ENCODE measurements around the gene MSI2.

MSI2 gene

DNA sequence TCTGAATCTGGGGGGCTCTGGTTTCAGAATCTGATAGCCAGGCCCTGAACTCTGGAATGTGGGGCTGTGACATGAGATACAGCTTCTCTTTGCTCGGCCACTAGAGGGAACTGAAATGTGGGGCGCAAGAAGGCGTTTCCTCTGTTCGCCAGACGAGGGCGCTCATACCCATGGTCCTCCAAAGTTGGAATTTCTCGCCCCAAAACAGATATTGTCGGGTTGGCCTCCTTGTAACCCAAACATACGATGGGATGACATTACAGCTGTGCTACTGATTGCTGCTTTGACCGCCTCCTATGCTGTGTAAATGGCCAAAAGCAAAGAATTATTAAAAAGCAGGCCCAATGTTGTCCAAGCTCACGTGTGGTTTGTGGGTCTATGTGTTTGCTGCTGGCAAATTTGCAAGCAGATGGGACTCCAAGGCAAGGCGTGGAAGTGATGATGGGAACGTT lies 13.1 kb upstream of the MSI2 start:
- in situ Hi-C loops (cut with MboI; ENCODE audit: low sequenced_read_pairs), result loop anchor here (25.0 kb wide), 1 partner anchor 494 kb away; the partner anchor contains the start of gene CCDC182

GRCh38 chr17:57245786-57246185 lies 10.5 kb upstream of the MSI2 start:
- in situ Hi-C loops (cut with MboI; ENCODE audit: low sequenced_read_pairs), result loop anchor here (25.0 kb wide), 1 partner anchor 492 kb away; the partner anchor contains the start of gene CCDC182

- in situ Hi-C loops (cut with MboI; ENCODE audit: low sequenced_read_pairs), result loop anchor here (25.0 kb wide), 1 partner anchor 491 kb away; the partner anchor contains the start of gene CCDC182
Measured at GRCh38 chr17:57246257-57246656, 10.1 kb upstream of the MSI2 start.

DNA sequence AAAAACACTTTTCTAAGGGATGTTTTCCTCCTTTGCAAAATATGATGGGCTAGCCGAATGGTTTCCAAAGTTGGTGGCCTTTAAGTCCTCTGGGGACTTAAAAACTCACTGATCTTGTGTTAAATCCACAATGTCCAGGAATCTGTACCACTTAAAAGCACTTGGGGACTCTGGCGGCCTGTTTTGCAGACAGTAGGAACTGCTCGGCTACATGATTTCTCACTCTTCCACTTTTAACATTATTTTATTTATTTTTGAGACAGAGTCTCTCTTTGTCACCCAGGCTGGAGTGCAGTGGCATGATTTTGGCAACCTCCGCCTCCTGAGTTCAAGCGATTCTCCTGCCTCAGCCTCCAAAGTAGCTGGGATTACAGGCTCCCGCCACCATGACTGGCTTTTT lies 9.1 kb upstream of the MSI2 start:
- in situ Hi-C loops (cut with MboI; ENCODE audit: low sequenced_read_pairs), result loop anchor here (25.0 kb wide), 1 partner anchor 490 kb away; the partner anchor contains the start of gene CCDC182

- in situ Hi-C loops (cut with MboI; ENCODE audit: low sequenced_read_pairs), result loop anchor here (25.0 kb wide), 1 partner anchor 489 kb away; the partner anchor contains the start of gene CCDC182
Measured at GRCh38 chr17:57247913-57248312, 8.4 kb upstream of the MSI2 start.

- in situ Hi-C loops (cut with MboI; ENCODE audit: low sequenced_read_pairs), result loop anchor here (25.0 kb wide), 1 partner anchor 488 kb away; the partner anchor contains the start of gene CCDC182
Measured at GRCh38 chr17:57249520-57249919, 6.8 kb upstream of the MSI2 start.

GRCh38 chr17:57251211-57251787 lies 5.0 kb upstream of the MSI2 start:
- in situ Hi-C loops (cut with MboI; ENCODE audit: low sequenced_read_pairs), result no loop called here

DNA sequence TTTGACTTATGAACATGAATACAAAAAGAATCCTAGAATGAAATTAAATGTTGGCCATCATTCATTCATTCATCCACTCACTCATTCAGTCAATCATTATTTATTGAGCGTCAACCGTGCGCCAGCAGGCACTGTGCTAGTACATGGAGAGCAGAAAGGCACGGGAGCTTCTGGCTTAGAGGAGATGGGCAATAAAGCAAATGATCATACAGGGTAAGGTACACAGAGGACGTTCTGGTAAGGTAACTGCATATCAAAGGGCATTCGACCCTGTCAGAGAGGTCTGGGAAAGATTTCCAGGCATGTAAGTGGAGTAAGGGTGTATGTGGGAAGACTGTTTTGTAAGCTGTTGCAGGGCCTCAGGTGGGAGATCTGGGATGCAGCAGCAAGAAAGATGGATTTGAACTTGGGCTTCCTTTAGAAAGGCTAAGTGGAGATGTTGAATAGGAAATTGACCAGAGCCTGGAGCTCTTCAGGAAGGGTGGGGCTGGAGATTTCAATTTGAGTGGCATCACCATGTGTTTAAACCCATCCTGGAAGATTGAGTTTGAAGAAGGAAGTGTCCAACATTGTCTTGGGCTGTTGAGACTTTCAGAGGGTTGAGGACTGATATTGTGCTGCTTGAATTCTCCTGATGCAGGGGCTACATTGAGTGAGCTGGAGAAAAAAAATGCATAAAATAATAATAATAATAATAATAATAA lies 2.8 kb upstream of the MSI2 start:
- in situ Hi-C loops (cut with MboI; ENCODE audit: low sequenced_read_pairs), result no loop called here

DNA sequence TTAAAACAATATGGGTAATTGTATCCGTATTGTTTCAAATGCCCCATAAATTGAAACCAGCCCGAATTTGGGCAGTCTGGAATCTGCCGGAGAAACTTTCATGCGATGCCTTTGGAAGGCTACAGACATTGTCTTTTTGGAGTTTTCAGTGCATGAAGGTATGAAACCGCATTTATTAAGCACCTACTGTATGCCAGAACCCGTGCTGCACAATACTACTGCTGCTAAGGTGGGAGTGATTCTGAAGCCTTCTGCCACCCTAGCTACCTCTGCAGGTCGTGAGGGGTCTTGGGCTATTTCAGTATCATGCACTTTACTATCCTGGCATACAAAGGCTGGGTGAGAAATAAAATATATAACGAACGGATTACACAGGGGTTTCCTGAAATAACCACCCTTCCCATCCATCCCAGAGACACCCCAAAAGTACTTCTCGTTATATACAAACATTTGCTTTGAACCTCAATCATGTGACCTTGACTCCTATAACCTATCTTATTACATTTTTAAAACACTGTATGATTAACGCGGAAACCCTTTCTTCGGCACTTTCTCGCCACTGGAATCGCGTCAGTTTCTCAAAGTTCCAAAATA lies 1.0 kb upstream of the MSI2 start:
- in situ Hi-C loops (cut with MboI; ENCODE audit: low sequenced_read_pairs), result no loop called here

GRCh38 chr17:57256708-57257112 lies 387 bp downstream of the MSI2 start:
- in situ Hi-C loops (cut with MboI; ENCODE audit: low sequenced_read_pairs), result no loop called here

GRCh38 chr17:57257195-57257894 lies 1.0 kb downstream of the MSI2 start:
- in situ Hi-C loops (cut with MboI; ENCODE audit: low sequenced_read_pairs), result no loop called here

DNA sequence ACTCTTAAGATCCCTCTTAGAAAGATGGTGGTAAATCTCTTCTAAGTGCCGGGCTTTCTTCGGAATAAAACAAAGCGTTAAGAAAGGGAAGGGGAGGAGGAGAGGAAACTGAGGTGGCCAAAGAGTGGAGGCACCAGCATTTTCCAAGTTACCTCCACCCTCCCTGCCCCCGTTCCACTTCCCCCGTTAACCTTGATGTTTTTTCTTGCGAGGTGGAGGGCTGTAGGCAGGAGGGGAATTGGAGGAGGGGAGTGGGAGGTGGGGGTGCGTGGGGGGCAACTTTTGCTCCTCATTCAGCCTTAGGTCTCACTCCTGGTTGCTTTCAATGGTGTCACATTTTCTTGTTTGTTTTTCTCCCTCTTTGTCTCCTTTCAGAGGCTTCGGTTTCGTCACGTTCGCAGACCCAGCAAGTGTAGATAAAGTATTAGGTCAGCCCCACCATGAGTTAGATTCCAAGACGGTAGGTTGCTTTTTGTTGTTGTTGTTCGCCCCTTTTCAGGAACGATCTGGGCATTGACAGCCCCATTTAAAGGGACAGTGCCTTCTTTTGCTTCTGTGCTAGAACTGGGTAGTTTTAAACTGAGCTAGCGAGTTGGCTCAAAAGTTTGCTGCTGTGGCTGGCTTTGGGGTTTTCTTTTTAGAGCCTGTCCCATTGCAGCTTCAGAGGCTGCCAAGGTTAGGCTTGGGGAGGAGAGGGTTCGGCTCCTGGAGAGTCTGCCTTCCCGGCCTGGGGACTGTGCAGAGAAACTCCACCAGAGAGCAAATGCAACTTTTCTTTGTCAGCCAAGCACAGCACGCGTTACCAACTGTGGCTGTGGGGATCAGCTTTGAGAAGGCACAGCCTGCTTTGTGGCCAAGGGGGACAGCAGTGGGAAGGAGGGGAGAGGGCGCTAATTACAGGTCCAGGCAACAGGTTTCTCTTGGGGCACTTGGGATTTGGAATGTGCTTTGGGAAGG lies 1.9 kb downstream of the MSI2 start:
- in situ Hi-C loops (cut with MboI; ENCODE audit: low sequenced_read_pairs), result no loop called here

- in situ Hi-C loops (cut with MboI; ENCODE audit: low sequenced_read_pairs), result no loop called here
Measured at GRCh38 chr17:57259306-57259705, 3.0 kb downstream of the MSI2 start.

GRCh38 chr17:57259817-57260216 lies 3.5 kb downstream of the MSI2 start:
- in situ Hi-C loops (cut with MboI; ENCODE audit: low sequenced_read_pairs), result no loop called here

DNA sequence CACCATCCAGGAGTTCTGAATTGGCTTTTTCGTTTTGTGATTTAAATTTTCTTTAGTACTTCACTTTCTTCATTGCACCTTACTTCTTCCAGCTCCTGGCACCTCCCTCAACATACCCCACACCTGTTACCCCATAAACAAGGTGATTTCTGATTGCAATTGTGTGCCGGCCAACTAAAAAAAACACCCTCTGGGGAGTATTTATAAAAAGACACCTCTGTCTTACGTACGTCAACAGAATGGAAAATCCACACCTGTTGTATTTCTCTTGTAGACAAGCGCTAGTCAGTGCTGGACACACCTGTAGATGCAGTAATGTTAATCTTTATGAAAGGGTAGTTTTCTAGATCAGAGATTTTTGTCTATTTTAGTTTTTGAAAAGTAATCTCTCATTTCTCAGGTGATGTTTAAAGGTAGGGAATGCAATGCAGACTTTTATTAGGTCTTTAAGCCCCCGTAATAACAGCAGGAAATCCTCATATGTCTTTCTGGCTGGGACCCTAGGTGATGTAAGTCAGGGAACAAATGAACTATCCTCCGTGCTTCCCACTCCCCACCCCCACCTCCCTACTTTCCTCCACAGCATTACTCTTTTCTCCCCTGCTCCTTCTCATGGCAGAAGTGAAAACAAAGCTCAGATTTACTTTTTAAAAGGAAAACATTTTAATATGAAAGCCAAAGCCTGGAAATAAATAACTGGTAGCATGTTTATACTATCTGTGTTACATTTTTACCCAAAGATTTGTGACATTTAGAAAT lies 4.2 kb downstream of the MSI2 start:
- in situ Hi-C loops (cut with MboI; ENCODE audit: low sequenced_read_pairs), result no loop called here

DNA sequence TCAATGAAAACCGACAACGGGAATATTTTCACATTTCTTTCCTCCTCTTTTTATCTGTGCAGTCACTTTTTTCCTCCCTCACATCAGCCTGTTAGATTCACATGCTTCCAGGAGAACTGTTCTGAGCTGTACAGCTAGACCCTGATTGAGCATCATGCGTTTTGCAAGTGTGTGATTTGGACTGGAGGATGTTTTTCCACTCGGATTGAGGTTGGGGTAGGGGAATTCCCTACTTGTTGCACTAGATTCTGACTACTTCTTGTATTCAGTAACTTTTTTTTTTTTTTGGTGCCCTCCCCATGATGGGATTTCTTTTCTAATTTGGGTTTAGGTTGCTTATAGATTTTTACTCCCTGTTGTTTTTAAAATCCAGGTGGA lies 4.8 kb downstream of the MSI2 start:
- in situ Hi-C loops (cut with MboI; ENCODE audit: low sequenced_read_pairs), result no loop called here

GRCh38 chr17:57262557-57262956 lies 6.2 kb downstream of the MSI2 start:
- in situ Hi-C loops (cut with MboI; ENCODE audit: low sequenced_read_pairs), result no loop called here

DNA sequence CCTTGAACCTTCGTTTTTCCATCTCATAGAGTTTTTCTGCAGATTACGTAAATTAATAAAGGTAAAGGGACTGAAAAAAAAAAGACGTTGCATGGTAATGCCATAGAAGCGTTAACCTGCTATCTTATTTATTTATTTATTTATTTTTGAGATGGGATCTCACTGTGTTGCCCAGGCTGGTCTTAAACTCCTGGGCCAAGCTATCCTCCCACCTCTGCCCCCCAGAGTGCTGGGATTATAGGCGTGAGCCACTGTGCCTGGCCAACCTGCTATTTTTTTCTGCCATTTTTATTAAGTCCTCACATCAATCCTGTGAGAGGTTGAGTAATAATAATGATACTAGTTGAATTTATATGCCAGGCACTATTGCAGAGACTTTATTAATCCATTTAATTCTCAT lies 7.9 kb downstream of the MSI2 start:
- in situ Hi-C loops (cut with MboI; ENCODE audit: low sequenced_read_pairs), result no loop called here

DNA sequence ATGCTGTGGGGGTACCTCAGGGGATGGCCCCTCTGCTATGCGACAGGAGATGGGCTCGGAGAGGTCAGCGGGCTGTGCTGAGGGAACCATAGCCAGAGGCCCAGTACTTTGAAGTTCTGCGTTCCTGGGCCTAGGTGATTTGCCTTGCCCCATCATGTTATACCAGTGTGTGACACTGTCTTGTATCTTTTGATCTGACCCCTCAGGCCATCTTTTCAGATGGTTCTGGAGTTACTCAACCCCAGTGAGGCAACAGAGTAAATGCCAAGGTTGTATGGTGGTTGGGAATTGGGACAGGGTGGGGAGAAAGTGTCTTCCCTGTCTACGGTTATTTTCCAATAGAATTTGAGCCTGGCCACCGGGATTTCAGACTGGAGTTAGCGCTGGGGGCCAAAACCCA lies 8.5 kb downstream of the MSI2 start:
- in situ Hi-C loops (cut with MboI; ENCODE audit: low sequenced_read_pairs), result no loop called here
